HG03066 (cell line): ENCODE data around the gene ILDR1.
"Not testable (repeated sequence)": the region's sequence is repeated elsewhere in the genome, so short reads cannot be mapped to it uniquely, and the experiment has no call there.

Source experiments
- ATAC-seq: cut with Tn5 transposase; IDR thresholded peaks from one replicate; pipeline ENCODE4 v1.9.1; 2021; ENCODE audit warnings: low read depth; ENCODE audit not compliant: unreplicated experiment

Gene ILDR1

DNA sequence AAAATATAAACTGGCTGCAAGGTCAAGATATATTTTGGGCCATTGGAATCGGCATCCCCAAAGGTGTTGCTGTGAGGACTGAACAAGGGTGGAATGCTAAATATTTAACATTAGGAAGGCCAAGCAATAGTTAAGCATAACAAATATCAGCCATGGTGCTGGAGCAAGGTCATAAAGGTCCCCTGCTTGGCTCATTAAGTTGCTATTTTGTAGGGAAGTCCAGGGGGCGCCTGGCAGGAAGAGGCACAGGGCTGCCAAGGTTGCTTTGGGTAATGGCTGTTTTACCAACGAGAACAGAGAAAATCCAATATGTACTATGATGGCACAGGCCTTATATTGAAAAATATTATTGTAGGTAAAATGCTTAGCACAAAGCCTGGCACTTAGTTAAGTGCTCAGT is 65.7 kb downstream of the ILDR1 start:
- no peak for ATAC-seq

DNA sequence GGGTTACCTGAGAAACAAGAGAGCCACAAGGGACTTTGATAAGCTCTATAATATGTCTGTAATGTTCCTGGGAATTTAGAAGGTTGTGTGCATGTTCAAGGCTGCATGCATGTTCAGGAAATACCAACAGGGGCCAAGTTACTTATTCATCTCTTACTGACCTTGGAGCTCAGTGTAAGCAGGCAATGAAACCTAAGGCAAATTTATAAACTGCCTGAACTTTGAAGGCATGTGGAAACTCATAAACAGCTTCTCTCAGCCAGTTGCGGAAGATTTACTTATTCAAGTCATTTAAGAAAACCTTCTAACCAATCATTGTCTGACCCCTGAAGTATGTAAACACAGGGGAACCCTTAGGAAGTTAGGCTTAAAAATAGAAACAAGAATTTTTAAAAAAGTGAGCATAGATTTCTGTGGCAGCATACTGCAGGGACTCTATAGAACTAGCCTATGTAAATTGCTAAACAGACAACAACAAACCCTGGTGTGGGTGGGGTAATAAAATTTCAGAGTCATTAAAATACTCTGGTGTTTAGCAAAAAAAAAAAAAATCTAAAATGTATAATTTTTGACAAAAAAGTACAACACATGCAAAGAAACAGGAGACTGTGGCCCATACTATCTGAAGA is 70.6 kb downstream of the ILDR1 start:
- ATAC-seq: no peak

DNA sequence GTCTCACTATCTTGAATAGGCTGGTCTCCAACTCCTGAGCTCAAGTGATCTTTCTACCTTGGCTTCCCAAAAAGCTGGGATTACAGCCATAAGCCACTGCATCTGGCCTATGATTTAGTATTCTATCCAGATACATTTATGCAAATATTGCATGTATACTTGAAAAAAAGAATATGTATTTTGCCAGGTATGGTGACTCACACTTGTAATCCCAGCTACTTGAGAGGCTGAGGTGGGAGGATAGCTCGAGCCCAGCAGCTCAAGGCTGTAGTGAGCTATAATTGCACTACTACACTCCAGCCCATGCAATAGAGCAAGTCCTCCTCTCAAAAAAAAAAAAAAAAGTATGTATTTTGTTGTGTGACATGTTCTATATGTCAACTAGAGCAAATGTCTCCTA is 73.4 kb downstream of the ILDR1 start:
- ATAC-seq: no peak

DNA sequence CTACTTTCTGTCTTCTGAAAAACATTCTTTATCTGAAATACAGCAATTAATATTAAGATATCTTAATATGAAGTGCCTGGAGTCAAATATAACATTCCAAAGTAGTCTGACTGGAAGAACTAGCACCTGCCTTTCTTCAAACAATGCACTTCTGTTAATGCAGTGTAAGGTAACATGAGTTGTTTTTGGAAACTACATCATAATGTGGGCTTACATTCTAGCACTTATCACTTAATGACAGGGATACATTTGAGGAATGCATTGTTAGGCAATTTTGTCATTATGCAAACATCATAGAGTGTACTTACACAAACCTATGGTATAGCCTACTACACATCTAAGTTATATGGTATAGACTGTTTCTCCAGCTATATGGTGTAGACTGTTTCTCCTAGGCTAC is 78.6 kb downstream of the ILDR1 start:
- ATAC-seq: no peak

DNA sequence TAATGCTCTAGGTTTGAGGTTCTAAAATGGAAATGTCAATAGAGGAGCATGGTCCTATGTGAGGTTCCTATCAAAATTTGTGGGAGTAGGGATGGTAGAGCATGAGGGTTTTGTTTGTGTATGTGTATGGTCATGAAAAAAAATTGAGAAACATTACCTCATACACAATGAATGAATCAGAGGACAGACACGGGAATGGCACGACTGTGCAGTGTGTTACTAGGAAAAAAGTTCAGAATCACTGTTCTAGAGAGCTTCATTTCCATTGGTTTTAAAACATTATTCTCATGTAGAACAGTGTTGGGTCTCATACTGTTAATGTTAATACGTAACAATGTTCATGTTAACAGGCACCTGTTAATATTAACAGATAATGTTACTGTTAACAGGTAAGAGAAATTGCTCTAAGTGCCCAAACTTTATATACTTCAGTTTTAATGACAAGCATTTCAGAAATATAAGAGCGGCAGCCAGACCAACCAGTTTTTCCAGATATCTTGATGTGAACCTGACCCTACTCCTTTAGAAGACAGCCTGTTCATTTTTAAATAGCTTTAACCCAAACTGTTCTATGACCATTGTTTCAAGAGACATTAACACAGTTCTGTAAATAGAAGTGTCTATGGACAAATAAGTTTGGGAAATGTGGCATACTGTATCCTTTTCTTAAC is 79.8 kb downstream of the ILDR1 start:
- ATAC-seq: no peak

DNA sequence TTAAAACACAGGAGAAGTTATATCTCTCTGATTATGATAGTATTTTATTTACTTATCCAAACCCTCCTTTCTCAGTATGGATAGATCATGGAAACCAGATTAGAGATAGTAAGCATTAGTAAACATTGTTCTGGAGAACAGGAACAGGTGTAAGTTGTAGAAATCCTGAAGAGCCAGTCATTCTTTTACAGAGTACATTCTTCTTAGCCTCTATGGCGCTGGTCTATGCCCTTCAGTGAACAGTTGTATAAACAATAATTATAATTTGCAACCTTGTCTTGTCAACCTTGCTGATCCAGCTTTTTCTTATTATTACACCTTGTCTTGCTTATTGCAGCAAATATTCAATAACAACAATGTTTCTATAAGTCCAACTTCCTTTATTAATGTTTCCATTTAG is 80.5 kb downstream of the ILDR1 start:
- ATAC-seq: no peak

DNA sequence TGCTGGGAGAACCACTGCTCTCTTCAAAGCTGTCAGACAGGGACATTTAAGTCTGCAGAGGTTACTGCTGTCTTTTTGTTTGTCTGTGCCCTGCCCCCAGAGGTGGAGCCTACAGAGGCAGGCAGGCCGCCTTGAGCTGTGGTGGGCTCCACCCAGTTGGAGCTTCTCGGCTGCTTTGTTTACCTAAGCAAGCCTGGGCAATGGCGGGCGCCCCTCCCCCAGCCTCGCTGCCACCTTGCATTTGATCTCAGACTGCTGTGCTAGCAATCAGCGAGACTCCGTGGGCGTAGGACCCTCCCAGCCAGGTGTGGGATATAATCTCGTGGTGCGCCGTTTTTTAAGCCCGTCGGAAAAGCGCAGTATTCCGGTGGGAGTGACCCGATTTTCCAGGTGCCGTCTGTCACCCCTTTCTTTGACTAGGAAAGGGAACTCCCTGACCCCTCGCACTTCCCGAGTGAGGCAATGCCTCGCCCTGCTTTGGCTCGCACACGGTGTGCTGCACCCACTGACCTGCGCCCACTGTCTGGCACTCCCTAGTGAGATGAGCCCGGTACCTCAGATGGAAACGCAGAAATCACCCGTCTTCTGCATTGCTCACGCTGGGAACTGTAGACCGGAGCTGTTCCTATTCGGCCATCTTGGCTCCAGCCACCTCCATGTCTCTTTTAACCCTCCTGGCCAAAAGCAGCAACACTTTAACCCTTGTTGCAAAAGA is 83.7 kb downstream of the ILDR1 start:
- ATAC-seq: not testable (repeated sequence)
